ENCODE results near the gene GBA2.

The GBA2 gene

DNA sequence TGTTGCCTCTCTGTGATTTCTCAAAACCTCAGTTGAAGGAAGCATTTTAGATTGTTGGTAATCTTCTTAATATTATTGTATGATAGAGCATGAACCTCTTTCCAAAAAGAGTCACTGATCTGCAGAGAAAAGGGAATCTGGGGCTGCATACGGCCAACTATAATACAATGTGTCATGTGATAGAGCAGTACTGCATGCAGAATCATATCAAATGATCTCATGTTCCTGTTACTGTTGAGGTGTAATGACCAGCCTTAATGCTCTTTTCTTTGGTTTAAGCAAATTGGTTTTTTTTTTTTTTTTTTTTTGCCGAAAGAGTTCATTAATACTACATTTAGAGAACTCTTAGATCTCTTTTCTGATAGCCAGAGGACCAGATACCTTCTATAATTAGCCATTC, 18.0 kb upstream of the GBA2 start:
- DNase-seq (ENCODE audit: low read depth, low spot score): no peak

DNA sequence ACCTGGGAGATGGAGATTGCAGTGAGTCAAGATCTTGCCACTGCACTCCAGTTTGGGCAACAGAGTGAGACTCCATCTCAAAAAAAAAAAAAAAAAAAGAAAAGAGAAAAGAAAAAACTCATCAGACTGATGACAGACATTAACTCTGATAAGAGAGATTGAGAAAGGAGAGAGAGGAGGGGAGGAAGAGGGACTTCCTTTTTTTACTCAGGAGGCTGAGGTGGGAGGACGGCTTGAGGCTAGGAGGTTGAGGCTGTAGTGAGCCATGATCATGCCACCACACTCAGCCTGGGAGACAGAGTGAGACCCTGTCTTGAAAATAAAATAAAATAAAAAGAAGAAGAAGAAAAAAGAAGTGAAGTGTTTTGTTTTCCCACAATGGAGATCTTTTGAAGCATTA, 14.8 kb upstream of the GBA2 start:
- no peak for DNase-seq (ENCODE audit: low read depth, low spot score)

- DNase-seq (ENCODE audit: low read depth, low spot score): no peak
Measured at GRCh38 chr9:35763181-35763580, 14.2 kb upstream of the GBA2 start.

DNA sequence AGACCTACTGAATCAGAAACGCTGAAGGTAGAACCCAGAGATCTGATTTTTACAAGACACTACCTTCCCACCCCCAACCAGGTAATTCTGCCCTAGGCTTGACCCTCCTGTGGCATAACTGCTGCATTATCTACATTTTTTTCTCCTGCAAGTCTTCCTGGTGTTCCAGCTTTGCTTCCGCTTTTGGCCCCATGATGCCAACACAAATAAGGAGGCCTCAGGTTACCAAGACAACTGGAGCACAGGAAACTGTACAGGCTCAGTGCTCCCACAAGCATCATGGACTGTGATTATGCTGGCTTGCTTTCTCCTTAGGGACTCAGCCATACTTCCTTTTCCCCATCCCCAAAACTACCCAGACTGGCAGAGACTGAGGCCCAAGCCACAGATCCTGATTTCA, 11.6 kb upstream of the GBA2 start:
- no peak for DNase-seq (ENCODE audit: low read depth, low spot score)

DNA sequence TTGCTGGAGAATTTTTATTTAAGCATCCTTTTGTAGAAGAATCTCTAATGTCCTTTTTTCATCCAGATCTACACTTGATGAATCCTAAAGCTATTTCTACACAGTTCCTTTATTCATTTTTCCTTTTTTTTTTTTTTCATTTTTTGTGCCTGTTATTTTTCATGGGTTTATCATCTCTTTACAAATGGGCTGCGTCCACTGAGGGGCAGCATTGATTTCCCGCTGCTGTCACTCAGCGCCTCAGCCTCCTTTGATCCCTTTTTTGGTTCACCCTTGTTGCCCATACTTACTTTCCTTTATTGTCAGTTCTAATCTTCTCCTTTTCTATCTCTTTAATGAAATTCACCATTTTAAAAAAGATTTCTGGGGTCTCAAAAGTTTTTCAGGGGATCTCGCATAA, 10.8 kb upstream of the GBA2 start:
- no peak for DNase-seq (ENCODE audit: low read depth, low spot score)

DNA sequence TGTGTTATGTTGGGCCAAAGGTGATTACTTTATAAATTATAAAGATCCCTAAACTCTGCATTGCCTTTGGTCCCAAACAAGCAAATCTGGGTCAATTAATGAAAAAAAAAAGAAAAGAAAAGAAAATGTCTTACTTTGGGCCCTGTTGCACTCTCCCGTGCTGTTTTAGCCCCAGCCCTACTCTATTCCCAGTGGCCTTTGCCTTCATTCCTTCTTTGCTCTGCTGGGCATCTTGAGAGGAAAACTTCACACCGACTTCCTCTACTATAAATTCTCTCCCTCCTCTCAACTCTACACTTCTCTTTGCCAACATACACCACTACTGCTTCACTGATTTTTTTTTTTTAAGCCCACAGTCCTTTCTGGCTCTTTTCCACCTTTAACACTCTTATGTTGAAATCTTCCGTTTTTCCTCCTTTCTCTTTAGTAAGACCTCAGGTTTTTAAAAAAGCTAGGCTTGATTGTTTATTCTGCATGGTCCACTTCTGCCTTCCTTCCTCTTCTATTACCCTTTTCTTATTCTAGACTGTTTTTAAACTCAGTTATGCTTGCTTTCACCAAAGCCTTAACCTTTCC, 9.5 kb upstream of the GBA2 start:
- DNase-seq (ENCODE audit: low read depth, low spot score): no peak

DNA sequence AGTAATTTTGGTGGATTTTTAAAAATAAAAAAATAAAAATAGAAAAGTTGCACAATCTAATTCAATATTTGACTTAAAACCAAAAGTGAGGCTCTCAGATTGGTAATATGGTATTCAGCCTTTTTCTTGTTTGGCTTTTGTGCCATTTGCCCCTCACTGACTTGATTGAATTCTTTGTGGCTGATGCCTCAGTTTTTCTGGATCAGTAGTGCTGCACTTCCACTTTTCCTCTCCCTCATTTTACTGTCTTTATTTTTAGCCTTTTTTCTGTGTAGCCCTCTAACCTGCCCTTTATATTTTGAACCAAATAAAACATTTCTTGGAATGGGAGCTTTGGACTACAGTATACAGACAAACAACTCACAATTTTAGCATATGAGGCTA, 8.9 kb upstream of the GBA2 start:
- DNase-seq (ENCODE audit: low read depth, low spot score): no peak

DNA sequence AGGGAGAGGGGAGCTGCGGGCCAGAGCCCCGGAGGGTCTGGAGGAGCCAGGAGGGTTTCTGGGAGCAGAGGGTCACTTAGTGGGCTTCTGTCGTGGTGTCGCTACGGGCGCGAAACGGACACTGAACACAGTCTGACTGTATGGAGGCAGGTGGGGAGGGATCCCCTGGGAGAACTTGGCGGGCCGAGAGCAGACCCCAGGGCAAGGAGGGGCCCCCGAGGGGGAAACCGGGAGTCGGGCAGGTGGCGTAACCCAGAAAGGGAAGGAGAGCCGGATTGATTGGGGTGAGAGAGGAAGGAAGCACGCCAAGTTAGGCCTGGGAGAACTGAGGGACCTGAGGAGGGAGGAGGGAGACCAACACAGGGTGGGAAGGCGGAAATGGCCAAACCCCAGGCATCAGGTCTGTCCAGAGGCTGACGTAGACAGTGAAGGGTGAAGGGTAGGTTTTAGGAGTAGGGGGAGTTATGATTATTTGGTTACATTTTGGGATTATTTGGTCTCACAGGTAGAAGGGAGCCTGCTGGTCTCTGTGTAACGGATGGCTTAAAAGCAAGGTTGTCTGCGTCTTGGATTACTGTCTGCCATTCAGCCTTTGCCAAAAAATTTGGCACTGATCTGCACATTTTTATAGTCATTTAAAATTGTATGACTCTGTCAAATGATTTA, 8.3 kb upstream of the GBA2 start:
- DNase-seq (ENCODE audit: low read depth, low spot score): no peak

DNA sequence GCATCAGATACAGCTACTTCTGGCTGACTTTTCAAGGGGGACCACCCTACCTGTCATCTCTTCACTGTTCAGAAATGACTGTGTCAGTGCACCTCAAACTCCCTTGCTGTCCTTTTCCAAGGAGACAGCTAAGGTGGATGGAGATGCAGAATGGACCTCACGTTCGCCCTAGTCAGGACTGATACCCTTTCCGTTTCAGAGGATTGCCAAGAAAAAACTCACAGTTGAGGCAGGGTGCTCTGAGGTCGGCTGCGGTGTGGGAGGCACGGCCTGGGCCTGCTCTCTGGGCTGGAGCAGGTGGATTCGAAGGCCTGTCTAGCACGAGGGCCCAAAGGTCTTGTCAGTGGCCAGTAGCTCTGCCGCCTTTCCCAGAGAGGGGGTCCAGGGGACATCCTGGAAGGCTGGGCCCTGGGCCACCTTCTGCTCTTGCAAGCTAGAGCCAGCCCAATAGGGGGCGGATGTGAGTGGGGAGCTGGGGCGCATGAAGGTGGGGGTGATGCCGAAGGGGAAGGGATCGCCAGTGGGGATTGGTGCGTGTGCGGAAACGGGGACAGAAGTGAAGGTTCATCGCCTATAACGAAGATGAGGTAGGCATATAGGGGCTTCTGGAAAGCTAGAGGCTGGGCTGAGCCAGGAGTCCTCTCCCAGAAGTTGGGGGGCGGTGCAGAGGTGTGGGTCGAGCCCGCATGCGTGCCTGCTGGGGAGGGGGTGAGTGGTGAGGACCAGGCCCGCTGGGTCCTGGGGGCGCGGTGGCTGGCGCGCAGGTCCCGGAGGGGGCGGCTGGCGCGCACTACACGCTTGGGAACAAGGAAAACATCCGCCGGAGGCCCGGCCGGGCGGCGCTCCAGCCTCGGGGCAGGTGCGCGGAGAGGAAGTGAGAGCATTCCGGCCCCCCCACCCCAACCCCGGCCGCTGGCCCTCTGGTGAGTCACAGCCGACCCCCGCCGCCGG, 7.5 kb upstream of the GBA2 start:
- peak; percentile 63 for DNase-seq (ENCODE audit: low read depth, low spot score)

- DNase-seq (ENCODE audit: low read depth, low spot score): no peak
Measured at GRCh38 chr9:35755071-35755470, 6.0 kb upstream of the GBA2 start.

GRCh38 chr9:35754264-35754663, 5.2 kb upstream of the GBA2 start, which contains the start of gene MSMP:
Gene MSMP, minus strand, starts transcription at chr9:35754276. Its CDS starts 147 bp downstream, at chr9:35754129.
- DNase-seq (ENCODE audit: low read depth, low spot score): no peak

GRCh38 chr9:35753466-35753865, 4.4 kb upstream of the GBA2 start:
- no peak for DNase-seq (ENCODE audit: low read depth, low spot score)

DNA sequence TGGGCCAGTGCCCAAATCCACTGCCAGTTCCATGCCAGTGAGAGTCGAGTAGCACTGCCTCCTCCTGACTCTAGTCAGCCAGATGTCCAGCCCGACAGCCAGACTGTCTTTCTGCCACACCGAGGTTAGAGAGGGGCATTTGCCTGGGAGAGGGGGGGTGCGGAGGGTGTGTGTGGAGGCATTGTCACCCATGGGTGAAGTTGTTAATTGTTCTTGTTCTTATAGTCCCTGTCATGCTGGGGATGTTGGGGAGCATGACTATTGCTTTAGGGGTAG, 1.2 kb upstream of the GBA2 start:
- no peak for DNase-seq (ENCODE audit: low read depth, low spot score)

- DNase-seq (ENCODE audit: low read depth, low spot score): peak; percentile 24
Measured at GRCh38 chr9:35749515-35750255, 657 bp upstream of the GBA2 start.

DNA sequence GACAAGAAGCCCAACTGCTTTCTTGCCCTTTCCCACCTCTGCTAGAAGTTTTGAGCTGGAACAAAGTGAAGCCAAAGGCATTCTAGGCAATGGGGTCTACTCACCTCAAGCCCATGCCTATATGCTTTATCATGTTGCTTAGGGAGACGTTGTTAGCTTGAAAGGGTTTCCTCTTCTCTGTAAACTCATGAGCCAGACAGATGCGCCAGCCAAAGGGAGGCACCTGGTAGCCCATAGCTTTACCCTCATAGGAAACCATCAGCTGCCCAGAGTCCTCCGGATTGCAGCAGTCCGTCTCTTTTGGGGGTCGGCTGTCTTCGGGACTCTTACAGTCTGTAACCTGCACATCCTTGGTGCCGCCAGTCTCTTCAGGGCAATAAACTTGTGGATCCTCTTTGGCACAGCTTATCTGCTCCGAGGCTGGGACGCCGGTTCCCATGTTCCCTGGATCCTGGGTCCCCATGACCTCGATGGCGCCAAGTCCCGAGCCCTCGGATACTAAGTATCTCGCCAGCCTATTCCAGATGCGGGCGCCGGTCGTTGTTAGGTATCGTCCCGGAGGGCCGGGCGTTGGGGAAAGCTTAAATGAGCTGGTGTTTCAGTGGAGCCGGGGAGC, 678 bp downstream of the GBA2 start:
- DNase-seq (ENCODE audit: low read depth, low spot score): no peak

DNA sequence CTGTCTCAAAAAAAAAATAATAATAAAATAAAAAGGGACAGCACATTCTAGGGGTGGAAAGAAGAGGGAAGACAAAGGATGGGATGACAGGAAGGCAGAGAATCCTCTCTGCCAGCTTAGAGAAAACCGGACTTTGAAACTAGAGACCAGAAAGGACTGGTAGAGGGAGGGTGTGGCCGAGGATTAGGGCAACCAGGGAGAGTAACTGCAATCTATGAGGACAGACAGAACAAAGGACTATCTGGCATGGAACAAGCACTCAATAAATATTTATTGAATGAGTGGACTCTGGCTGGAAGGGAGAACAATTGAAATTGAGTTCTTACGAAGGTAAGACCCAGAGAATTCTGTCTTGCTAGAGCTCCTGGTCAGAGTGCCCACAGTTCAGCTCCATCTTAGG, 2.4 kb downstream of the GBA2 start:
- DNase-seq (ENCODE audit: low read depth, low spot score): no peak

DNA sequence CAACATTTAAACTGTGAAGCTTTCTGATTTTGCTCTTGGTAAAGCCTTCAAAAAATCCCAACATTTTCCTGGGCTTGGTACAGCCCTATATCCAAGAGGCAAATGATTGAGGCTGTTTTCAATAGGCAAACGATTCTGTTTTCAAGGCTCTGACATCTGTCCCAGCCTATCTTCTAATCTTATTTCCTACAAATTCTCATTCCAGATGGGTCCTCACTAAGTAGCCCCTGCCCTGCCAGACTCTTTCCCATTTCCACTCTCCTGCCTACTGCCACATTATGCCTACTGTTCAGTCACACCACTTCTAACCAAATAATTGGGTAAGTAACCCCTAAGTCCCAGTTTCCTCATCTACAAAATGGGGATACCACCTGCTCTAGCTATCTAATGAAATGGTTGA, 3.5 kb downstream of the GBA2 start:
- no peak for DNase-seq (ENCODE audit: low read depth, low spot score)

- DNase-seq (ENCODE audit: low read depth, low spot score): no peak
Measured at GRCh38 chr9:35743880-35744518, 5.0 kb downstream of the GBA2 start.

DNA sequence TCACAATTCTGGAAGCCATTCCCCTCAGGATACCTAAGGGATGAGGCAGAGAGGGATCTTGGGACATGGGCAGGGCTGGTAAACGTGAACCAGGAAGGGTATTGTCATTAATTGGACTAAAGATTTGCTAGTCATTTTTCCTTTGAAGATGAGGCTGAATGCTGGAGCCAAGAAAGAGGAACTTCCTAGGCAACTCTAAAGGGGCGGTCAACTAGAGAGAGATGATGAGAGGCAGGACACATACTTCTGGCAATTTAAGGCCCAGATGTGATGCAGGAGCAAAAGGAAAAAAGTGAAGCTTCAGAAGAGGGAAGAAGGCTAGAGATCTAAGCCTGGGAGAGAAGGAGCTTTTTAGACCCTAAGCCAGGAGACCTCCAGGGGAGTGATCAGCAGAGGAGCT, 5.6 kb downstream of the GBA2 start:
- DNase-seq (ENCODE audit: low read depth, low spot score): no peak

- DNase-seq (ENCODE audit: low read depth, low spot score): no peak
Measured at GRCh38 chr9:35741740-35742139, 7.3 kb downstream of the GBA2 start.

DNA sequence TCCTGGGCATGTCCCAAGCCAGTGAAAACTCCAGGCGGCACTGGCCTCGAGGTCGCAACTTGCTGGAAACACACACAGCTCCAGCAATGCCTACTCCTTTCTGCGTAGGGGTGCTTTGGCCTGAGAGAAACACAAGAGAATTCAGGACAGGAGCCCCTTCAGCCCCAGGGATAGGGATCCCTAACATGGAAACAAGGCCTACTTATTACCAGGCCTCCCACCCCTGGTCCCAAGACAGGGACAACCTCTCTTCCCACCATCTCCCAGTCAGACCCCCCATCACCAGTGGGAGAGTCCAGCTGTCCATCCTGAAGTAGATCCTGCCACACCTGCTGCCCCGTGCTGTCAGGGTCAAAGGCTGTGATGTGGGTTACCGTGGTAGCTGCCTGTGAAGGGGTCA, 8.8 kb downstream of the GBA2 start:
- DNase-seq (ENCODE audit: low read depth, low spot score): no peak

All from activated CD4-positive, CD25-positive, alpha-beta regulatory T cell treated with anti-CD3 and anti-CD28 coated beads, Interleukin-2, amount 50 U/mL, for 16 hours (primary cell).